GM21360 (cell line): Measurements from ENCODE around the gene KAZN.

Experiments used
- ATAC-seq: cut with Tn5 transposase; IDR thresholded peaks from one replicate; pipeline ENCODE4 v1.9.1; 2021; ENCODE audit warnings: mild to moderate bottlenecking, moderate library complexity; ENCODE audit not compliant: unreplicated experiment

Gene KAZN

GRCh38 chr1:14784790-14785773, 186.6 kb downstream of the KAZN start:
- no peak for ATAC-seq

- ATAC-seq: no peak
Observed at GRCh38 chr1:14786109-14786675, 187.7 kb downstream of the KAZN start.

DNA sequence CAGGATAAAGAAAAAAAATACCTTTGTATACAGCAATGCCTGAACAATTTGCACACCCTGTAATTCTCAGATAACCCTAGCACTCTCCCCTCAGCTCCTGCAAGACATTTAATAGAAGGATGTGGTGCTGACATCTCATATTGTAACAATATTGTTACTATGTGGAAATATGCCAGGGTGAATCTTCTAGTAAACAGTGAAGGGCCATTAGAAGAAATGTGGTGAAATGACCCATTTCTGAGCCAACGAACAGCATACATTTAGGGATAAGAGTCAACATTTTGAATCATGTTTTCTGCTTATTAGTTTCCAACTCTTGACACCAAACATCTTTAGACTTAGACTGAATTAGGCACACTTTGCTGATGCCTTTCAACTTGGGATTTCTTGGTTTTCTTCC, 188.2 kb downstream of the KAZN start:
- ATAC-seq: no peak

- ATAC-seq: no peak
Observed at GRCh38 chr1:14787604-14788003, 189.1 kb downstream of the KAZN start.

DNA sequence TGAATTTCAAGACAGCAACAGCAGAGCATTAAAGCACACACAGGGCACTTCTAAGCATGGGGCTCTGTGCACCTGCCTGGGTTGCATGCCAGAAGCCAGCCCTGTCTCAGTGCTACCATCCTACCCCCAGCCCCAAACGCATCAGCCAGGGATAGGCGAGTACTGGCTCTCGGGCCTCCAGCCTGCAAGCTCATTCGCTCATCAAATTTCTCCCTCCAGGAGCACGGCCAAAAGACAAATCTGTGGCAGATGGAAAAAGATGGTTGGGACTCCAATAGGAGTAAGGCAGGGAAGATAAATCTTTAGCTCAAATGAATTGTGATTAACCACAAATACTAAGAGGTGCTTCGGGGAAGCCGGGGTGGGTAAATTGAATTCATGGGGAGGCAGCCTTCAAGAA, 189.6 kb downstream of the KAZN start:
- ATAC-seq: no peak

DNA sequence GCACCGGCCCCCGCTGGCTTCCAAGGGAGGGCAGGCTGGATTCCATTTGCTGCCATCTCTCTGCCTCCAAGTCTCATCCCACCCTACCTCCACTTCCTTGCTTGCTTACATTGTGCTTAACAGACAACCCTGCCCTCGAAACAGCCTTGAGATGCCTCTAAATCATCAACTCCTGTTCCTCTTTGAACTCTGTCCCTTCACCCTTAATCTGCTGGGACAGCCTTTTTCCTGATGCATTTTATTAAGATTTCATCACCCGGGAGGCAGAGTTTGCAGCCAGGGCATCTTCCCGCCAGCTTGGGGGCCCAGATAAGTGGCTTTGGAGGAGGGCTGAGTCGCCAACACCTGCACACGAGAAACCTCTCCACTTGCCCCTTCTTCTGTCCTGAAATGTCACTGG, 192.5 kb downstream of the KAZN start:
- ATAC-seq: no peak

DNA sequence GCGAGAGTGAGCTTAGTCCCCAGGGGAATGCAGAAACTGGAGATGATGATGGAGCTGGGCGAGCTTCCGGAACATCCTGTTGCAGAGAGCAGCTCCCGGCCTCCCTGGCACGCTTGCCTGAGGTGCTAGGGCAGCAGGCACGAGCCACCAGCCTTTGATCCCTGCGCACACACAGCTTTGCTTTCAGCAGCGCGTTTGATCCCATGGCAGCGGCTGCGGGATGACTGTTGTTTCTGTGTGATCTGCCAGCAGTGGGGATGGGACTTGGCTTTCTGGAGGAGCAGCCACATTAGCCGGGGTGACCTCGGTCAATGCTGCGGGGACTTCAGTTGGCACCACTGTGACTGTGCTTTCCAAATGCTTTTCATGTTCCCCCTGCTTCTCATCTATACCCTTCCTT, 193.2 kb downstream of the KAZN start:
- ATAC-seq: no peak

- no peak for ATAC-seq
Observed at GRCh38 chr1:14794136-14794768, 195.8 kb downstream of the KAZN start.

GRCh38 chr1:14794906-14795305, 196.4 kb downstream of the KAZN start:
- ATAC-seq: no peak

DNA sequence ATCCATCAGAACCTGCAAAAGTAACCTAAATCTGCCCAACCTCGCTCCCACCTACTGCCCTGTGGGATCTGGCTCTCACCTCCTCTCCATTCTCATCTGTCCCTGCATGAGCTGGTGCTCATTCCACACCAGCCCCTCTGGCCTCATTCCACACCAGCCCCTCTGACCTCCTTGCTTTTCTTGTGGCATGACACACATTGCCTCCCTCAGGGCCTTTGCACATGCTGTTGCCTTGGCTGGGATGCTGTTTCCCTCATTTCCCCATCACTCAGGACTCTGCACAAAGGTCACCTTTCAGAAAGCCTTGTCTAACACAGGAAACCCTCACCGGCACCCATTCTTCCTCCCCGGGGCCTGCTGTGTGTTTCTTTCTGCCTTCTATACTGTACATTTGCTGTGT, 197.1 kb downstream of the KAZN start:
- ATAC-seq: no peak

DNA sequence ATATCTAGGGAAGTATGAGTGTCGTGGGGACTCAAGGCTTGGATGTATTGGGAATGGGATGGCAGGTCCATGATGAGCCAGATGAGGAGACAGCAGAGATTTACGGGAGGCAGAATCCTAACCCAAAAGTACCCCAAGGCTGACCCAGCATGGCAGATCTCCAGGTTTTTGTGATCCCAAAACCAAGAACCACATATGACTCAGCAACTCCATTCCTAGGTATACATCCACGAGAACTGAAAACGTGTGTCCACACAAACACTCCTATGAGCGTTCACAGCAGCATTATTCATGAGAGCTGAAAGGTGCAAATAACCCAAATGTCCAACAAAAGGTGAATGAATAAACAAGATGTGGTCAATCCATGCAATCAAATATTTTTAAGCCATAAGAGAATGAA, 201.5 kb downstream of the KAZN start:
- ATAC-seq: no peak

DNA sequence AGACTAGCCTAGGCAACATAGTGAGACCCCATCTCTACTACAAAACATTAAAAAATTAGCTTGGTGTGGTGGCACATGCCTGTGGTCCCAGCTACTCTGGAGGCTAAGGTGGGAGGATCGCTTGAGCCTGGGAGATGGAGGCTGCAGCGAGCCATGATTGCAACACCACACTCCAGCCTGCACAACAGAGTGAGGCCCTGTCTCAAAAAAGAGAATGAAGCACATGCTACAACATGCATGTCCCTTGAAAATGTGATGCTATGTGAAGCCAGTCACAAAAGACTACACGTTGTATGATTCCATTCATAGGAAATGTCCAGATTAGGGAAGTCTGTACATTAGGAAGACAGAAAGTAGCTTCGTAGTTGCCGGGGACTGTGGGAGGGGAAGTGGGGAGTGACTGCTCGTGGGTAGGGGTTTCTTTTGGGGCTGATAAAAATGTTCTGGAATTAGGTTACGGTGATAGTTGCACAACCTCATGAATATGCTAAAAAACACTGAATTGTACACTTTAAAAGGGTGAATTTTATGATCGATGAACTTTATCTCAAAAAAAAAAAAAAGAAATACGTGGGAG, 202.1 kb downstream of the KAZN start:
- no peak for ATAC-seq

- ATAC-seq: no peak
Observed at GRCh38 chr1:14803002-14803789, 204.7 kb downstream of the KAZN start.

DNA sequence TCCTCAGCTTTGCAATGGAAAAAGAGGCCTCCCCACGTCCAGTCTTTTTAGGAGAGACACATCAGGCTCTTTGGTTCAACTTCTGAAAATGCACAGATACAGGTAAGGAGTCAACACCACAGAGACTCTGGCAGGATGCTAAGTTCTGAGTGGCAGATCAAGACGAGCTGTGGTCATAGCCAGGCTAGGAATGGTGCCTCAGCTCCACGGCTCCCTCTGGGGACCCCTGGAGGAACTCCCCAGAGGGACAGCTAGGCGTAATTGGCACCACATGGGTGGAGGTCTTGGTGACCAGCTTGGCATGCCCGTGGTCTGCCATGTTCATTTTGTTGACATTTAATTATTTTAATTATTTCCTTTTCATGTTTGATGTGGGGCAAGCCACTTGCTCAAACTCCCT, 206.1 kb downstream of the KAZN start:
- ATAC-seq: no peak

GRCh38 chr1:14806772-14807171, 208.3 kb downstream of the KAZN start:
- ATAC-seq: no peak

GRCh38 chr1:14808768-14809167, 210.3 kb downstream of the KAZN start:
- ATAC-seq: no peak

GRCh38 chr1:14809191-14809981, 210.9 kb downstream of the KAZN start:
- ATAC-seq: no peak

DNA sequence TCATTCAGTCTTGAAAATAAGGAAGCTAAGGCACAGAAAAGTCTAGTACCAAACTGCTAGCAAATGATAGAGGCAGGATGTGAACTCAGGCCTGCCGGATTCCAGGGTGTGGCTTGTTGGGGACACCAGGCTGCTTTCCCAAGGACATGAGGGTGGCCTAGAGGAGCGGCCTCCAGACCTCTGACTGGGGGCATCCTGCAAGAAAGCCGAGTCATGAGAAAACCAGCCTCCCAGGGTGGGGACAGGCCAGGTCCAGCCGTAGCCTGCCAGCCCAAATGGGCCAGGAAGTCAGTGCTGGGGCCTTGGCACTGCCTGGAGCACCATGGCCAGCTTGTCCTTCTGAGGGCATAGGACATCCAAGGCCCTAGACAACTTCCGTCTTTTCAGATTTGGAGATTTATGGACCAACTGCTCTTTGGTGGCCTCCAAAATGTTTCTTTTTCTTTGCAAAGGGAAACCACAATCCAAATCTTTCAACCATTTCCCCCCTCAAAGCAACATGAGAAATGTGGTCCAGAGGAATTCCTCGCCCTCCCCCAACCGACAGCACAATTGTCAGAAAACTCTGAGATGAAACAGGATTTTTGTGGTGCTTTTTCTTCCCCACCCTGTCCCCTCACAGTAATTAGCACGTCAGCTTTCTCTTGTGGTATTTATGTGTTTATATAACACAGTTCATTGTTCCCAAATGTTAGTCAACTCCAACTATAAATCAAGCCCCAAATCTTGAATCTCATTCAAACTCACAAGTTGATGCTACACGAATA, 212.3 kb downstream of the KAZN start:
- no peak for ATAC-seq

DNA sequence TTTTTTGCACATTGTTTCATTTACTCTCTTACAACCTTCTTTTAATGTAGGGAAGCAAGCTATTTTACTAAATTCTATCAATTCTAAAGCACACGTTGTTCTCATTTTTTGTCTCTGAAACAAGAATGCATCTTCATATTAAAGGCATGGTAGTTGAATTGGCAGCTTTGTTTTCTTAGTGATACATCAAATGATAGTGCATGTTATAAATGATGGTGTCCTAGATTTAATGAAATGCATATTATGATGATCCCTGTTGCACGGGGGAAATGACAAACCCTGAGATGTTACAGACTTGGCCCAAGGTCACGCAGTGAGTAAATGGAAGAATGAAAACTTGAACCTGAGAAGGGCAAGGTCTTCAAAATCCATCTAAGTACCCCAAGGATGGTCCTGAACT, 213.1 kb downstream of the KAZN start:
- ATAC-seq: no peak
